DND-41 (cell line): ENCODE data around the gene WDR49.

Experiments used
- ATAC-seq: fragments of 200-7000 bp; cut with Tn5 transposase; 3 replicates; pipeline ENCODE4 v1.9.1; 2021; ENCODE audit warnings: low read depth; ENCODE audit not compliant: insufficient read depth
- DNase-seq: peaks from one replicate; pipeline ENCODE4 v3.0.0-alpha.2; 2020
- H2AFZ ChIP-seq: 2 replicates; pipeline ENCODE4 v1.6.0; 2012; ENCODE audit warnings: low read depth, low read length
- H3K27ac ChIP-seq: 2 replicates; pipeline ENCODE4 v1.5.1; 2012; ENCODE audit warnings: low read length, inconsistent platforms
- H3K27me3 ChIP-seq: fragments of 200-600 bp; sonication (generic); 2 replicates; pipeline ENCODE4 v1.6.0; 2012; ENCODE audit warnings: low read length, mild to moderate bottlenecking, inconsistent platforms; ENCODE audit not compliant: insufficient read depth, poor library complexity
- H3K36me3 ChIP-seq: 2 replicates; pipeline ENCODE4 v1.5.1; 2012; ENCODE audit warnings: low read length, inconsistent platforms; ENCODE audit not compliant: insufficient read depth
- H3K4me1 ChIP-seq: 2 replicates; pipeline ENCODE4 v1.5.1; 2012; ENCODE audit warnings: mild to moderate bottlenecking, low read length; ENCODE audit not compliant: insufficient read depth
- H3K4me2 ChIP-seq: 2 replicates; pipeline ENCODE4 v1.6.0; 2012; ENCODE audit warnings: mild to moderate bottlenecking, moderate library complexity, low read length, inconsistent platforms; ENCODE audit not compliant: insufficient read depth
- H3K4me3 ChIP-seq, 2 experiments: fragments of 200-600 bp in 1 of 2; shearing (Covaris generic) in 1 of 2; 2 replicates each; pipeline ENCODE4 v1.5.1; 2012 to 2016; ENCODE audit warnings: inconsistent platforms in 2 of 2, low read length in 2 of 2, mild to moderate bottlenecking in 2 of 2, low read depth in 1 of 2, moderate library complexity in 1 of 2
- H3K79me2 ChIP-seq: 2 replicates; pipeline ENCODE4 v1.6.0; 2012; ENCODE audit warnings: low read length, inconsistent platforms; ENCODE audit not compliant: insufficient read depth
- H3K9ac ChIP-seq: 2 replicates; pipeline ENCODE4 v1.6.0; 2012; ENCODE audit warnings: low read depth, mild to moderate bottlenecking, inconsistent platforms, low read length, moderate library complexity
- H3K9me3 ChIP-seq: 2 replicates; pipeline ENCODE4 v1.5.1; 2012; ENCODE audit warnings: low read length, moderate library complexity, mild to moderate bottlenecking, inconsistent platforms; ENCODE audit not compliant: insufficient read depth, severe bottlenecking
- H4K20me1 ChIP-seq: 2 replicates; pipeline ENCODE4 v1.6.0; 2012; ENCODE audit warnings: low read length; ENCODE audit not compliant: insufficient read depth
- CTCF ChIP-seq: IDR thresholded peaks from 2 replicates; pipeline ENCODE4 v1.5.1; 2012; ENCODE audit warnings: borderline replicate concordance, low read length, moderate library complexity, mild to moderate bottlenecking; ENCODE audit not compliant: poor library complexity, severe bottlenecking; ENCODE audit errors: extremely low read depth
- EZH2 ChIP-seq: IDR thresholded peaks from 3 replicates; pipeline ENCODE4 v1.6.1; 2012; ENCODE audit warnings: borderline replicate concordance, low read depth, mild to moderate bottlenecking, moderate library complexity, low read length, inconsistent platforms; ENCODE audit not compliant: severe bottlenecking

Gene WDR49

DNA sequence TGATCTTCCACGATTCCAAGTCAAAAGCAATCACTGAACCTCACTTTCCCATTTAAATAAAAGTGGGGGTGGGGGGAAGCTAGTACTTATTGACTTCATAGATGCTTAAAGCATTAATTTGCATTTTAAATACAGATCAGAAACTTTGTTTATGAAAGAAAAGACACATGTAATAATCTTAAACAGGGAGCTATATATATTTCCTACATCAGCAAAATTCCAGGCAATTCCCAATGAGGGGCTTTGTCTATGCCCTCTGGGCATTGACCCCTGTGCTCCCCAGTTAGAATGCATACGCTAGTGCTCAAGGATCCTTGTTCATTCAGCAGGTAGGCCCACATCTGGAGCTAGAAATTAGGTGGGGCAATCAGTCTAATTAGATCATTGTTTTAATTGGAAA is 199.9 kb downstream of the WDR49 start:
- no peaks in the 10 kb centered on the region for H3K4me1 ChIP-seq
- H2AFZ ChIP-seq = no peak overlapping the region
- H3K9ac ChIP-seq = no peak overlapping the region
- H3K27me3 ChIP-seq = no peaks in the 10 kb centered on the region
- no peak overlapping the region for H3K4me3 ChIP-seq
- H3K9me3 ChIP-seq = no peaks in the 10 kb centered on the region
- H3K36me3 ChIP-seq = no peaks in the 10 kb centered on the region
- no peak overlapping the region for H3K27ac ChIP-seq
- H3K4me2 ChIP-seq = no peak overlapping the region
- no peak for DNase-seq
- TF ChIP-seq CTCF (no peak), EZH2 (no peak)
- H4K20me1 ChIP-seq = no peaks in the 10 kb centered on the region
- ATAC-seq = no peak
- no peaks in the 10 kb centered on the region for H3K79me2 ChIP-seq

- Histone ChIP-seq H3K36me3 (no peaks in the 10 kb centered on the region), H3K27ac (no peak overlapping the region), H3K79me2 (no peaks in the 10 kb centered on the region), H3K4me3 (no peak overlapping the region), H3K4me2 (no peak overlapping the region), H2AFZ (no peak overlapping the region), H3K4me1 (no peaks in the 10 kb centered on the region), H3K9me3 (no peaks in the 10 kb centered on the region), H3K9ac (no peak overlapping the region), H3K27me3 (no peaks in the 10 kb centered on the region), H4K20me1 (no peaks in the 10 kb centered on the region)
- DNase-seq (no peak), ATAC-seq (no peak)
- TF ChIP-seq CTCF (no peak), EZH2 (no peak)
Observed at GRCh38 chr3:167451282-167451681, 202.5 kb downstream of the WDR49 start.

DNA sequence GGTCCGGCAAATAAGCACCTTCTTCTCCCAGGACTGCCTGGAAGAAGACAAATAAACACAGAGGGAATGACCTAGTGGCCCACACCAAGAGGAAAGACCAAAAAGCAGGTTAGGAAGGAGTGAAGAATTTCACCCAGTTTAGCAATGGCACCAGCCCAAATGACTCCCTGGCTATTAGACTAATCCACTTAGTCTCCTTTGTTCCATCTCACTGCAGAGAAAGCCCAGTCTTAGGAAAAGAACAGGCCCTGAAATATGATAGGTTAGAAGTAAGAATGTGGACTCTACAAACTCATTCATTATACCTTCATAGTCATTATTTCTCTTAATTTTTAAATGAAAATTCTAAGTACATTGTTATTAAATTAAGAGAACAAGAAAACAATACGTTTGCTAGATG is 203.1 kb downstream of the WDR49 start:
- TF ChIP-seq EZH2 (no peak), CTCF (no peak)

DNA sequence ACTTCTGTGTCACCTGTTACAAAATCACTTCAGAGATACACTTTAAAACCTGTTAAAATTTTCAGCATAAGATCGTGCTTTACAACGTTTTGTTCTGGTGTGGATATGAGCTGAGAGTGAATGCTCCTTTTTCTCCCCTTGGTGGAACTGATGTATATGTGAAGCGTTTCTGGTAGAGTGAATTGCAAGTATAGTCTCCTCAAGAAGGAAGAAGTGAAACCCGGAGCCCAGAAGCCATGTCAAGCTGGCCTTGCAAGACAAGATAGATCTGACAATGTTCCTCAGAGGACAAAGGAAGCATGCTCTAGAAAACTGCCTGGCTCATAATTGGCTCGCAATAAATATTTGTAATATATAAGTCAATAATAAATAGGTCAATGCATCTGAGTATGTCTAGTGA is 203.5 kb downstream of the WDR49 start:
- no peaks in the 10 kb centered on the region for H3K9me3 ChIP-seq
- no peak overlapping the region for H3K9ac ChIP-seq
- ATAC-seq = no peak
- TF ChIP-seq EZH2 (no peak), CTCF (no peak)
- no peaks in the 10 kb centered on the region for H3K79me2 ChIP-seq
- no peak overlapping the region for H3K4me3 ChIP-seq
- H3K27me3 ChIP-seq = no peaks in the 10 kb centered on the region
- H3K27ac ChIP-seq = no peak overlapping the region
- DNase-seq = no peak
- no peak overlapping the region for H3K4me2 ChIP-seq
- no peak overlapping the region for H2AFZ ChIP-seq
- no peaks in the 10 kb centered on the region for H3K4me1 ChIP-seq
- H4K20me1 ChIP-seq = no peaks in the 10 kb centered on the region
- H3K36me3 ChIP-seq = no peaks in the 10 kb centered on the region

More for the DNA sequence above, 203.1 kb downstream of the WDR49 start:
- Histone ChIP-seq H2AFZ (no peak overlapping the region), H3K9ac (no peak overlapping the region), H3K4me3 (no peak overlapping the region), H3K4me1 (no peaks in the 10 kb centered on the region), H3K27ac (no peak overlapping the region), H3K9me3 (no peaks in the 10 kb centered on the region), H3K4me2 (no peak overlapping the region), H3K79me2 (no peaks in the 10 kb centered on the region), H3K36me3 (no peaks in the 10 kb centered on the region), H3K27me3 (no peaks in the 10 kb centered on the region), H4K20me1 (no peaks in the 10 kb centered on the region)
- ATAC-seq (no peak), DNase-seq (no peak)
